Neuronal stem cell (in vitro differentiated cells): ENCODE data around the gene CACNA1H.
"Not testable (repeated sequence)": the region's sequence is repeated elsewhere in the genome, so short reads cannot be mapped to it uniquely, and the experiment has no call there.

ENCODE experiments used
- DNase-seq: peaks from one replicate; pipeline ENCODE4 v3.0.0-alpha.2; 2013; ENCODE audit warnings: low spot score
- H2AFZ ChIP-seq: one replicate; pipeline ENCODE4 v1.6.1; 2013; ENCODE audit warnings: mild to moderate bottlenecking, low read length, inconsistent platforms
- H2AK5ac ChIP-seq: 2 replicates; pipeline ENCODE4 v1.6.1; 2013; ENCODE audit warnings: low read depth, mild to moderate bottlenecking, inconsistent platforms, low read length, moderate library complexity, mixed read lengths
- H2BK120ac ChIP-seq: 2 replicates; pipeline ENCODE4 v1.6.1; 2013; ENCODE audit warnings: low read depth, mild to moderate bottlenecking, inconsistent platforms, low read length, moderate library complexity, mixed read lengths
- H2BK12ac ChIP-seq: one replicate; pipeline ENCODE4 v1.6.1; 2013; ENCODE audit warnings: low read length, inconsistent platforms
- H2BK15ac ChIP-seq: 2 replicates; pipeline ENCODE4 v1.6.1; 2013; ENCODE audit warnings: mild to moderate bottlenecking, low read length, inconsistent platforms, mixed read lengths
- H2BK5ac ChIP-seq: one replicate; pipeline ENCODE4 v1.6.1; 2013; ENCODE audit warnings: inconsistent platforms, mild to moderate bottlenecking, low read length, moderate library complexity
- H3K14ac ChIP-seq: one replicate; pipeline ENCODE4 v1.6.1; 2013; ENCODE audit warnings: low read length, inconsistent platforms
- H3K18ac ChIP-seq: 2 replicates; pipeline ENCODE4 v1.6.1; 2013; ENCODE audit warnings: low read length, inconsistent platforms
- H3K23ac ChIP-seq: 2 replicates; pipeline ENCODE4 v1.6.1; 2013; ENCODE audit warnings: low read depth, mild to moderate bottlenecking, mixed read lengths, low read length, inconsistent platforms; ENCODE audit not compliant: poor library complexity
- H3K27ac ChIP-seq: replicated peaks from 3 replicates; pipeline ENCODE4 v1.5.1; 2013; ENCODE audit warnings: low read length, inconsistent platforms
- H3K27me3 ChIP-seq, 3 experiments: 2 replicates each; pipeline ENCODE4 v1.6.1; 2013; ENCODE audit warnings: low read length in 3 of 3, mild to moderate bottlenecking in 2 of 3, inconsistent platforms in 1 of 3, low read depth in 1 of 3, mixed read lengths in 1 of 3, moderate library complexity in 1 of 3; ENCODE audit not compliant: control insufficient read depth in 3 of 3, insufficient read depth in 3 of 3
- H3K36me3 ChIP-seq, 2 donors: replicated peaks in 1 of 2; 2 replicates each; pipeline ENCODE4 v1.6.1; 2013; ENCODE audit warnings: low read length in 2 of 2; ENCODE audit not compliant: control insufficient read depth in 2 of 2, insufficient read depth in 2 of 2
- H3K4ac ChIP-seq: 2 replicates; pipeline ENCODE4 v1.6.1; 2013; ENCODE audit warnings: inconsistent platforms, mild to moderate bottlenecking, low read length, moderate library complexity
- H3K4me1 ChIP-seq, 2 donors: 1 replicate in 1 of 2; 2 replicates in 1 of 2; pipeline ENCODE4 v1.6.1; 2013; ENCODE audit warnings: low read length in 2 of 2, low read depth in 1 of 2; ENCODE audit not compliant: control insufficient read depth in 2 of 2, insufficient read depth in 1 of 2
- H3K4me2 ChIP-seq: one replicate; pipeline ENCODE4 v1.6.1; 2013; ENCODE audit warnings: mild to moderate bottlenecking, low read length, inconsistent platforms; ENCODE audit not compliant: insufficient read depth, poor library complexity, severe bottlenecking
- H3K4me3 ChIP-seq, 2 donors: 2 replicates each; pipeline ENCODE4 v1.5.1; 2013; ENCODE audit warnings: low read length in 2 of 2, mild to moderate bottlenecking in 2 of 2, inconsistent platforms in 1 of 2, moderate library complexity in 1 of 2
- H3K79me1 ChIP-seq: one replicate; pipeline ENCODE4 v1.6.1; 2013; ENCODE audit warnings: low read depth, mild to moderate bottlenecking, inconsistent platforms, low read length, moderate library complexity
- H3K9ac ChIP-seq: one replicate; pipeline ENCODE4 v1.6.1; 2013; ENCODE audit warnings: mild to moderate bottlenecking, low read depth, low read length, inconsistent platforms; ENCODE audit not compliant: poor library complexity
- H3K9me3 ChIP-seq, 2 donors: replicated peaks in 1 of 2; 2 replicates each; pipeline versions ENCODE3 to v1.6.1; 2013; ENCODE audit warnings: low read length in 2 of 2, mild to moderate bottlenecking in 2 of 2, inconsistent platforms in 1 of 2, low read depth in 1 of 2, mixed read lengths in 1 of 2, moderate library complexity in 1 of 2; ENCODE audit not compliant: control insufficient read depth in 2 of 2, insufficient read depth in 1 of 2
- H4K8ac ChIP-seq: one replicate; pipeline ENCODE4 v1.6.1; 2013; ENCODE audit warnings: low read depth, mild to moderate bottlenecking, inconsistent platforms, low read length, moderate library complexity
- H4K91ac ChIP-seq: one replicate; pipeline ENCODE4 v1.6.1; 2013; ENCODE audit warnings: low read length, low read depth, mild to moderate bottlenecking, inconsistent platforms; ENCODE audit not compliant: poor library complexity
- WGBS, 2 donors: extraction: QIAGEN DNeasy Blood & Tissue Kit; methylation state at CpG; one replicate each; pipeline ENCODE4 v1.1.7; 2013; ENCODE audit warnings: missing lambda C conversion rate in 2 of 2, mixed read lengths in 1 of 2; ENCODE audit not compliant: insufficient read length in 2 of 2, insufficient replicate concordance in 1 of 2; ENCODE audit errors: extremely low coverage in 2 of 2; 5-methylcytosine and 5-hydroxymethylcytosine counted together

Gene CACNA1H

GRCh38 chr16:1269418-1269817, 116.5 kb downstream of the CACNA1H start:
- H3K36me3 ChIP-seq, H3K79me1 ChIP-seq, DNase-seq, H4K8ac ChIP-seq, H2BK12ac ChIP-seq, H3K27ac ChIP-seq, H3K27me3 ChIP-seq, H3K23ac ChIP-seq, H2BK120ac ChIP-seq, H3K9me3 ChIP-seq, H3K4me3 ChIP-seq, H4K91ac ChIP-seq, H3K18ac ChIP-seq, H2BK15ac ChIP-seq, H2AFZ ChIP-seq, H3K14ac ChIP-seq, H2BK5ac ChIP-seq, H3K4ac ChIP-seq, H3K4me2 ChIP-seq, H3K9ac ChIP-seq, H2AK5ac ChIP-seq, H3K4me1 ChIP-seq: not testable (repeated sequence)
- WGBS, 2 donors, result no CpG with 5 or more reads among the region's 7 CpGs

- H3K23ac ChIP-seq, result peak overlapping the region; percentile 68
- no peaks in the 10 kb centered on the region for H3K79me1 ChIP-seq
- H2BK12ac ChIP-seq, result peak overlapping the region; percentile 14
- no peaks in the 10 kb centered on the region for H3K4me1 ChIP-seq
- peak overlapping the region; percentile 71 for H3K18ac ChIP-seq
- no peak overlapping the region for H3K4ac ChIP-seq
- no peak overlapping the region for H3K4me3 ChIP-seq
- H3K9ac ChIP-seq, result peak overlapping the region; percentile 63
- H4K91ac ChIP-seq, result no peak overlapping the region
- no peak for DNase-seq
- H4K8ac ChIP-seq, result no peak overlapping the region
- H3K36me3 ChIP-seq, result no peaks in the 10 kb centered on the region
- peak overlapping the region; percentile 89 for H3K14ac ChIP-seq
- peak overlapping the region; percentile 93 for H2BK5ac ChIP-seq
- H2AFZ ChIP-seq, result no peak overlapping the region
- H2AK5ac ChIP-seq, result peak overlapping the region; percentile 84
- no CpG with 5 or more reads among the region's 12 CpGs for WGBS, 2 donors
- peak overlapping the region; percentile 93 for H2BK15ac ChIP-seq
- H3K27ac ChIP-seq, result no peak overlapping the region
- peaks cover 0 to 3% (median 0%) of the 10 kb centered on the region in 3 experiments for H3K27me3 ChIP-seq
- H3K9me3 ChIP-seq, result peaks cover 0 to 2% of the 10 kb centered on the region in 2 donors
- no peak overlapping the region for H3K4me2 ChIP-seq
- H2BK120ac ChIP-seq, result no peak overlapping the region
These were observed 118.4 kb downstream of the CACNA1H start for GRCh38 chr16:1271380-1271723.
